Endothelial cell of umbilical vein (primary cell): Measurements from ENCODE around the gene MYO7B. TPM values are rescaled to one million over a fixed set of nuclear protein-coding genes. Genes with fewer than 3 reads are reported as not detected.
"Not testable (repeated sequence)": the region's sequence is repeated elsewhere in the genome, so short reads cannot be mapped to it uniquely, and the experiment has no call there.

Experiments
- BruUV-seq: library from RNA; stranded (reverse); fragments of 400-500 nt; replicated peaks from 2 replicates; lab custom pipeline; 2021; lab: Mats Ljungman, UMichigan
- CTCF ChIA-PET: fragments of 300-600, 350-600 bp; sonication (Branson Sonifier 250); formaldehyde crosslinking; loops from one replicate; lab custom pipeline; 2021; ENCODE audit warnings: antibody characterized with exemption, inconsistent platforms; lab: Charles Lee
- POLR2A ChIA-PET: fragments of 300-600, 350-600 bp; sonication (Branson Sonifier 250); formaldehyde crosslinking; loops from one replicate; lab custom pipeline; 2021; ENCODE audit warnings: antibody characterized with exemption, inconsistent platforms; lab: Charles Lee
- DNase-seq: peaks from one replicate; pipeline ENCODE4 v3.0.0-alpha.2; 2011; ENCODE audit warnings: low read depth, low spot score
- FAIRE-seq: peaks from 2 replicates; lab custom pipeline; 2011; peaks lifted over from hg19 to GRCh38; lab: Jason Lieb, UNC
- H2AFZ ChIP-seq: 2 replicates; pipeline ENCODE4 v1.6.0; 2012; ENCODE audit warnings: low read depth, low read length, control low read depth, inconsistent platforms
- H3K27ac ChIP-seq: 2 replicates; pipeline ENCODE4 v1.5.1; 2011; ENCODE audit warnings: low read depth, mild to moderate bottlenecking, control low read depth, low read length, moderate library complexity; ENCODE audit not compliant: insufficient read depth
- H3K27me3 ChIP-seq, 2 experiments: 2 replicates each; pipeline versions ENCODE4 v1.6.0 to v1.6.1; 2011; ENCODE audit warnings: low read length in 2 of 2, mixed read lengths in 1 of 2; ENCODE audit not compliant: control insufficient read depth in 2 of 2, insufficient read depth in 2 of 2
- H3K36me3 ChIP-seq, 2 experiments: 2 replicates in 1 of 2; 3 replicates in 1 of 2; pipeline ENCODE4 v1.5.1; 2011; ENCODE audit warnings: low read length in 2 of 2, mild to moderate bottlenecking in 1 of 2, moderate library complexity in 1 of 2; ENCODE audit not compliant: control insufficient read depth in 2 of 2, insufficient read depth in 2 of 2; ENCODE audit errors: extremely low read depth in 1 of 2
- H3K4me1 ChIP-seq: 3 replicates; pipeline ENCODE4 v1.5.1; 2011; ENCODE audit warnings: mild to moderate bottlenecking, low read length; ENCODE audit not compliant: control insufficient read depth, insufficient read depth; ENCODE audit errors: extremely low read depth
- H3K4me2 ChIP-seq: 2 replicates; pipeline ENCODE4 v1.6.1; 2011; ENCODE audit warnings: low read length, control low read depth, mixed read lengths; ENCODE audit not compliant: insufficient read depth
- H3K4me3 ChIP-seq, 3 experiments: fragments of 200-600 bp in 1 of 3; sonication (generic), shearing (Covaris generic) in 1 of 3; replicated peaks in 1 of 3; 2 replicates each; pipeline ENCODE4 v1.5.1; 2011 to 2016; ENCODE audit warnings: control low read depth in 3 of 3, low read length in 3 of 3, mild to moderate bottlenecking in 2 of 3, inconsistent platforms in 1 of 3, low read depth in 1 of 3, moderate library complexity in 1 of 3; ENCODE audit not compliant: insufficient read depth in 1 of 3
- H3K79me2 ChIP-seq: 2 replicates; pipeline ENCODE4 v1.6.0; 2012; ENCODE audit warnings: low read length, inconsistent platforms; ENCODE audit not compliant: control insufficient read depth, insufficient read depth
- H3K9ac ChIP-seq: replicated peaks from 2 replicates; pipeline ENCODE3; 2011; ENCODE audit warnings: low read length, control low read depth; ENCODE audit not compliant: insufficient read depth; ENCODE audit errors: extremely low read depth
- H3K9me1 ChIP-seq: replicated peaks from 3 replicates; pipeline ENCODE4 v1.6.0; 2011; ENCODE audit warnings: mild to moderate bottlenecking, low read length; ENCODE audit not compliant: control insufficient read depth, insufficient read depth; ENCODE audit errors: extremely low read depth
- H3K9me3 ChIP-seq: replicated peaks from 2 replicates; pipeline ENCODE4 v1.5.1; 2012; ENCODE audit warnings: low read length, inconsistent platforms; ENCODE audit not compliant: control insufficient read depth, insufficient read depth
- H4K20me1 ChIP-seq: replicated peaks from 2 replicates; pipeline ENCODE3; 2011; ENCODE audit warnings: mild to moderate bottlenecking, low read length; ENCODE audit not compliant: control insufficient read depth, insufficient read depth; ENCODE audit errors: extremely low read depth
- CTCF ChIP-seq, 2 donors: IDR thresholded peaks; 1 replicate in 1 of 2; 2 replicates in 1 of 2; pipeline ENCODE4 v1.5.1; 2011; ENCODE audit warnings: low read length in 2 of 2, mild to moderate bottlenecking in 2 of 2, moderate library complexity in 2 of 2, control low read depth in 1 of 2, inconsistent platforms in 1 of 2, low read depth in 1 of 2; ENCODE audit not compliant: insufficient read depth in 1 of 2; ENCODE audit errors: extremely low read depth in 1 of 2
- EZH2 ChIP-seq: IDR thresholded peaks from 2 replicates; pipeline ENCODE4 v1.6.1; 2012; ENCODE audit warnings: borderline replicate concordance, low read depth, mild to moderate bottlenecking, moderate library complexity, low read length, inconsistent platforms; ENCODE audit not compliant: severe bottlenecking
- FOS ChIP-seq: IDR thresholded peaks from 2 replicates; pipeline ENCODE4 v1.6.1; 2011; ENCODE audit warnings: mild to moderate bottlenecking, low read length, moderate library complexity, borderline replicate concordance; ENCODE audit not compliant: insufficient read depth
- GATA2 ChIP-seq: IDR thresholded peaks from 2 replicates; pipeline ENCODE4 v1.7.0; 2011; ENCODE audit warnings: low read depth, mild to moderate bottlenecking, moderate library complexity, mixed read lengths, low read length; ENCODE audit not compliant: insufficient read length, insufficient read depth
- JUN ChIP-seq: IDR thresholded peaks from 2 replicates; pipeline ENCODE4 v1.6.1; 2011; ENCODE audit warnings: borderline replicate concordance, low read depth; ENCODE audit not compliant: insufficient read length, insufficient read depth
- MAX ChIP-seq: IDR thresholded peaks from 2 replicates; pipeline ENCODE4 v1.6.1; 2011; ENCODE audit not compliant: insufficient read depth, insufficient read length
- MYC ChIP-seq: IDR thresholded peaks from one replicate; pipeline ENCODE4 v1.6.1; 2011; ENCODE audit warnings: mild to moderate bottlenecking, low read depth, low read length
- POLR2A ChIP-seq: IDR thresholded peaks from 2 replicates; pipeline ENCODE4 v1.6.1; 2012; ENCODE audit warnings: low read depth, mild to moderate bottlenecking, control low read depth, low read length
- POLR2AphosphoS5 ChIP-seq: IDR thresholded peaks from 2 replicates; pipeline ENCODE4 v1.6.1; 2012; ENCODE audit warnings: low read depth, mild to moderate bottlenecking, control low read depth, low read length, moderate library complexity; ENCODE audit not compliant: insufficient read depth
- dilution Hi-C: fragments of 300-500 bp; cut with MboI; formaldehyde crosslinking; loops from one replicate; pipeline ENCODE4 v1.15.0; 2019; ENCODE audit warnings: low sequenced_read_pairs; ENCODE audit not compliant: extremely low pct_ligation_motif_present
- intact Hi-C: fragments of 100-400 bp; cut with micrococcal nuclease; formaldehyde crosslinking; loops from one replicate; pipeline ENCODE4 v1.10.0; 2022
- polyA plus RNA-seq, 4 experiments: library from polyadenylated mRNA; depleted of rRNA in 3 of 4; stranded (reverse) in 3 of 4; unstranded in 1 of 4; fragments of >200 nt; gene quantifications; 2 replicates each; pipeline versions ENCODE4 v1.2.1 to v1.2.3, GENCODE V29; 2011 to 2012; ENCODE audit warnings: missing spikeins in 1 of 4
- total RNA-seq: library from RNA; stranded (reverse); gene quantifications from 2 replicates; pipeline ENCODE4 v1.2.3, GENCODE V29; 2021

MYO7B gene
- total and polyA plus RNA-seq, 2 donors (not counting 3 experiments of a cell fraction or from before 2014, with no cell fraction given), result 0.17 TPM; not detected in 1

DNA sequence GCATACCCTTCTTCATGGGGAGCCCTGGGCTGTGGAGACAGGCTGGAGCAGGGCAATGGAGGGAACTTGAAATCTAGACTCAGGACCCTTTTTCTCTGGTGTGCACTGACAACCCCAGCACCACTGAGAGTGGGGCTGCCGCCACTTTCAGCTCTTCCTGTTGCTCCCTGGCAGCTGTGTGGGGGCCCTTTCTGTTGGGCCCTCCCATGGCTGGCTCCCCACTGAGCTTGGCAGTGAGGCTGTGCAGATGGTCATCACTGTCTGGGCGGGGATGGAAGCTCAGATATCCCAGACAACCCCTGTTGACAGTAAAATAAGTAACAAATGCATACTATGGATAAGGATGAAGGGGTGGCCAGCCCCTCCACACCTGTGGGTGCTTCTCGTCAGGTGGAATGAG, 6.7 kb downstream of the MYO7B start:
- FAIRE-seq (no peak), DNase-seq (no peak)
- H2AFZ ChIP-seq, result no peak overlapping the region
- H3K4me3 ChIP-seq, result no peak overlapping the region
- ChIA-PET POLR2A (no interaction called here), CTCF (interaction anchor here (1.4 kb wide), 1 partner anchor 49 kb away, joined by 4 read pairs; no protein-coding TSS in a partner anchor)
- H3K9me3 ChIP-seq, result no peaks in the 10 kb centered on the region
- no peaks in the 10 kb centered on the region for H3K4me1 ChIP-seq
- intact Hi-C loops, result no loop called here
- H3K79me2 ChIP-seq, result no peaks in the 10 kb centered on the region
- no peaks in the 10 kb centered on the region for H3K36me3 ChIP-seq
- no peak overlapping the region for H3K27ac ChIP-seq
- dilution Hi-C loops, result no loop called here
- no peak for TF ChIP-seq JUN
- no peak for TF ChIP-seq EZH2
- TF ChIP-seq POLR2A, result no peak
- no peak for TF ChIP-seq MYC
- TF ChIP-seq MAX, result no peak
- TF ChIP-seq GATA2, result no peak
- TF ChIP-seq FOS, result no peak
- no peak for TF ChIP-seq CTCF (IDR thresholded peaks at IDR 0.05; ENCODE audit: extremely low read depth in 1 of 2, insufficient read depth in 1 of 2, low read depth in 1 of 2, low read length in 2 of 2)
- no peak for TF ChIP-seq POLR2AphosphoS5
- BruUV-seq, result no TSS peak
- no peaks in the 10 kb centered on the region for H4K20me1 ChIP-seq
- H3K9ac ChIP-seq, result no peak overlapping the region
- no peaks in the 10 kb centered on the region for H3K9me1 ChIP-seq
- no peak overlapping the region for H3K4me2 ChIP-seq
- peaks cover 12 to 21% of the 10 kb centered on the region in 2 experiments for H3K27me3 ChIP-seq

- intact Hi-C loops, FAIRE-seq, H4K20me1 ChIP-seq, H3K9ac ChIP-seq, H3K4me3 ChIP-seq, CTCF ChIA-PET, POLR2A ChIA-PET, dilution Hi-C loops, DNase-seq, H3K4me1 ChIP-seq, H3K79me2 ChIP-seq, H3K36me3 ChIP-seq, H3K9me1 ChIP-seq, BruUV-seq, H3K4me2 ChIP-seq, H3K27ac ChIP-seq, H3K9me3 ChIP-seq, H2AFZ ChIP-seq: not testable (repeated sequence)
- H3K27me3 ChIP-seq, result peaks cover 15 to 24% of the 10 kb centered on the region in 2 experiments
These were observed 7.6 kb downstream of the MYO7B start for GRCh38 chr2:127543013-127543501.
